AG09319 (cell line): ENCODE data around the gene MPHOSPH10.

Experiments
- DNase-seq: peaks from one replicate; pipeline ENCODE4 v3.0.0-alpha.2; 2010; ENCODE audit warnings: low read depth; ENCODE audit errors: extremely low read depth
- CTCF ChIP-seq: IDR thresholded peaks from 2 replicates; pipeline ENCODE4 v1.5.1; 2011; ENCODE audit warnings: low read depth, mild to moderate bottlenecking, inconsistent platforms, low read length, moderate library complexity

The MPHOSPH10 gene

GRCh38 chr2:71190656-71191569 lies 60.5 kb downstream of the MPHOSPH10 start:
- DNase-seq: no peak
- TF ChIP-seq CTCF: peak; percentile 21

GRCh38 chr2:71191570-71191943 lies 61.1 kb downstream of the MPHOSPH10 start:
- DNase-seq: no peak
- TF ChIP-seq CTCF: no peak
